Measurements from ENCODE around the gene FIP1L1.
"Not testable (repeated sequence)": the region's sequence is repeated elsewhere in the genome, so short reads cannot be mapped to it uniquely, and the experiment has no call there.

The FIP1L1 gene

DNA sequence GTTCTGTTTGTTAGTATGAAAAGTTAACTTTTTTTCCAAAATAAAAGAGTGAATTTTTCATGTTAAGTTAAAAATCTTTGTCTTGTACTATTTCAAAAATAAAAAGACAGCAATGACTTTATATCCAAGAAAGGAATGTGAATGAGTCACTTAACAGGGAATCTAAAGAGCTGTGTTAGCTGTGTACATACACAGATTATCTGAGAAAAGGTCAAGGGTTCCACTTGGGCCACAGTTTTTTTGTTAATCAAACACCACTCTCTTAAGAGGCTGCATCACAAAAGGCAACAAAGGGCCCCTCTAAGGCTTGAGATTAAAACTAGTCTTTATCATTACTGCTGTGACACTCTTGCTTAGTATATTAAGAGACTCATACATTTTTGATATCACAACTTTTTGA lies 82.1 kb downstream of the FIP1L1 start:
- intact Hi-C loops (cut with DNase I), result no loop called here
- no peak for DNase-seq

DNA sequence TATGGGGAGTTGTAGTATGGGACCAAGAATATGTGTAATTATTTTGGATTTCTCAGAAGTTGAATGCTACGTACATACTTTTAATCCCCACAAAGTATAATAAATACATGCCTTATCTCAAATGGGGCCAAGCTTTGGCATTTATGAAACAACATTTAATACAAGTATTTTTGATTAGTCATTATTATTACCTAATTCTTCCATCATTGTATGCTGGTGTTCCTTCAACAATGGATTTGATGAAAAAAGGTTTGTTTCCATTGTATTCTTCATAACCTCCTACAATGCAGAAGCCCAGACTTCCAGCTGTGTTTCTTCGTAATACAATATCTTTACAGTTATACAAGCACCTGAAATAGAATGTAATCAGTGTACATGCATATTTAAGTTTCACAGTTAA lies 83.8 kb downstream of the FIP1L1 start:
- intact Hi-C loops (cut with DNase I), result no loop called here
- no peak for DNase-seq

DNA sequence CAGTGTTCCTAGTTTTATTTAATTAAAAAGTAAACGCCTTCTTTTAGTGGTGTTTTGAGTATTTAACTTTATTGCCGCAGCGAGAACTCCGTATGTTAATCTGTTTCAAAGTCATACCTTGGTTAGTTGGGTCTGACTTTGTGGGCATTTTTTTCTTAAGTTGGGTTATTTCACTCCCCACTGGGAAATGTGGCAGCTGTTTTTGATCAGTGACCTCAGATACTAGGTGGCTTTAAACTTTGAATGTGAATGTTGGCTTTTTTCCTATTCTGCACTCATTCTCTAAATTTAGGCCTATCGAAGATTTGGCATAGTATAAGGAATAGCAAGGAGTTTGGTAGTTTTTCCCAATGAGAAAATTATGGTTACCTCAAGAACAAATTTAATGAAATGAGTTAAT lies 85.9 kb downstream of the FIP1L1 start:
- DNase-seq, result no peak
- intact Hi-C loops (cut with DNase I), result no loop called here

DNA sequence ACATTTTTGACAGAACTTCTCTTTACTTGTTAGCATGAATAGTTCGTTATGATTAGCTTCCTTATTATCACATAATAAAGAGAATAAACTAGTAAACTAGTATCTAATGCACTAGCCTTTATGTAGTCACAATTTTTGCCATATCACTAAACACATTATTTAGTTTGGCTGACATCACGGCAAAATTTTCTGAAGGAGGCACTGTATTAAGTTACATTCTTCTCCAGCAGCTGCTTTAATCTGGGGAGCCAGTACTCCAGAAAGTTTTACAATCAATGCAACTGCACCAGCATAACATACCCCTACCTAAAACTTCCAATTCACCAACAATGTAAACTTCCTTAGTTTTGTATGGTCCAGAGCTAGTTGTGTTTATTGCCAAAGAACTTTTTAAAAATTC lies 87.8 kb downstream of the FIP1L1 start:
- no peak for DNase-seq
- intact Hi-C loops (cut with DNase I), result no loop called here

DNA sequence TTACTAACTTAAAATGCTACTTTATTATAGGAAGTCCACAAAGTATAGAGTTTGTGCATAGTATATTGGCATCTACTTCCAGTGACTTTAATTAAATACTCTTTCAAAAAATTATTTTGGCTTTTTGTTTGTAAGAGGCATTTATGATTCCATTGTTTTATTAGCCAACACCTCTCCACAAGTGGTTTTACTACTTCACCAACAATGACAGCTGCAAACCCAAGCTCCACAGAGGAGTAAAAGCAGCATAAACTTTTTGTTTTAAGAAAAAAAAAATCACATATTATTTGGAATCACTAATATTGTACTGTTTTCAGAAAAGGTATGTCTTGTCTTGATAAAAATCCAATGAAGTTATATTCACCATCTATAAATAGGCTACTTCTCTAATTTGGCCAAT lies 88.5 kb downstream of the FIP1L1 start:
- intact Hi-C loops (cut with DNase I), result no loop called here
- DNase-seq, result no peak

DNA sequence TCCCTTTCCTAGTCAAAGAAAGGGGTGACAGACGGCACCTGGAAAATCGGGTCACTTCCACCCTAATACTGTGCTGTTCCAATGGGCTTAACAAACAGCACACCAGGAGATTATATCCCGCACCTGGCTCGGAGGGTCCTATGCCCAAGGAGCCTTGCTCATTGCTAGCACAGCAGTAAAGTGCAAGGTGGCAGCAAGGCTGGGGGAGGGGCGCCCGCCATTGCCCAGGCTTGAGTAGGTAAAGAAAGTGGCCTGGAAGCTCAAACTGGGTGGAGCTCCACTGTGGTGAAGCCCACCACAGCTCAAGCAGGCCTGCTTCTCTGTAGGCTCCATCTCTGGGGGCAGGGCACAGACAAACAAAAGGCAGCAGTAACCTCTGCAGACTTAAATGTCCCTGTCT lies 89.1 kb downstream of the FIP1L1 start:
- DNase-seq; intact Hi-C loops (cut with DNase I): not testable (repeated sequence)

DNA sequence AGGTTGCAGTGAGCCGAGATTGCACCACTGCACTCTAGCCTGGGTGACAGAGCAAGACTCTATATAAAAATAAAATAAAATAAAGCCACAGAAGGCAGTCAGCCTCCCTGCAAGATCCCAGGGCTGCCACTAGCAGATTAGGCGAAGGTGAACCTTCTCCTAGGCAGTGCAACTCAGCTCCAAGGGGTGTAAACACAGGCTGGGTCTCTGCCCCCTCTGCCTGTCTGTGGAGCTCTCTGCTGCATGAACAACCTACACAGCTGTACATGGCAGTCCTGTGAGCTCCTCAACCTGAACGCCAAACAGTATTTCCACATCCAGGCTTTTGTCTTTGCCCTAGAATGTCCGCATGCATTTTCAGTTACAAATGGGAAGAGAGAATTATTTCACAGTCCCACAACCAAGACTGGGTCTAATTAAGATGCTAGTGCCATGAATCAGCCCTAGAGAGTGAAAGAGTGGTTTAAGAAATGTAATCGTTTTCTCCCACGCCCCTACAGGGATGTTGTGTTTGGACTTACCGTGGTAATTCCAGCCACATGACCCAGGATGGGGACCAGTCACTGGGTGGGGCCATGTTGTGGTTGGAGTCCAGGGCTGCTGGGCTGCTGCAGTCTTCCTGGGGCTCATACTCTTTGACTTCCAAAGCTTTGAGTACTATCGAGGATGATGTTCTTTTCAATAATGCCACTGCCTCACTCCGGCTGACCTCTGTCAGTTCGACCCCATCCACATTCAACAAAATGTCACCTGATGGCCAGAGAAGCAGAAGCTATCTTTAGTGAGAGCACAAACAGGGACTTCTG lies 99.0 kb downstream of the FIP1L1 start:
- peak in 5 of 42 donors; percentile 9 to 61 (median 32) for DNase-seq
- intact Hi-C loops (cut with DNase I), result no loop called here

DNA sequence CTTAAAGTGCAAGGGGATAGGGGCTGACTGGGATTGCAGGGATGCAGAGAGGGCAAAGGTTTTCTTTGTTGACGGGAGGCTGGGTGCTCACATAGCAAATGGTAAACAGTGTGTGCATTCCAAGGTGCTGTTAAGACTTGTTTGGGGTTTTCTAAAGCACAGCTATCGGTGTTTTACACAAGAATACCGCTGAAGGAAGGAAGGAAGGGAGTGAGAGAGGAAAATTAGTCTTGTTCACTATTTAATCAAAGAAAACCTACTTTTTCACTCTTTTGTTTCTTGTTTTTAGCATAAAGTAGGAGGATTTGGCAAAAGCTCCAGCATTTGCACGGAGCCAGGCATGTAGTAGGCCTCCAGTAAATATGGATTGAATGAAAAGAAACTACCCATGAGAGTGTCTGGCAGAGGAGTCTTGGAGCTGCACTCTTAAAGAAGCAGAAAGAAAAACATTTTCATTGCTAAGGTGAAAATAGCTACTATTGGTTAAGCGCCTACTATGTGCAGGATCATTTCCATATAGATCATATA lies 99.7 kb downstream of the FIP1L1 start:
- intact Hi-C loops (cut with DNase I), result no loop called here
- no peak for DNase-seq

DNA sequence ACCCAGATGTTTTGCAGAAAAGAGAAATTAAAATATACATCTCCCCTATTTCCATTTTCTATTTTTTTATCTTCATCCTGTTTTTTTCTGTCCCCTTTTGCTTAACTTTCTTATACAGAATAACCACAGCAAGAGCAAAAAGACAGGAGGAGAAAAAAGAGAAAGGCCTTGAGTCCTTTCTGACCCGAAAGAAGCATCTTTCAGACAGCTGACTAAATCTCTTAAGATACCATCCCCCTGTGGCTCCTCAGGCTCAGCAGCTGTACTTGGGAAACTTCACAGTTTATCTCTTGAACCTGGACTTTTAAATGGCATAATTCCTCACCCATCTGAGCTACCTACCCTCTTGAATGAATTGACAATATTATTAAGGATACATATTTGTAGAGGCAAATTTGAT lies 100.2 kb downstream of the FIP1L1 start:
- intact Hi-C loops (cut with DNase I), result no loop called here
- DNase-seq, result no peak

DNA sequence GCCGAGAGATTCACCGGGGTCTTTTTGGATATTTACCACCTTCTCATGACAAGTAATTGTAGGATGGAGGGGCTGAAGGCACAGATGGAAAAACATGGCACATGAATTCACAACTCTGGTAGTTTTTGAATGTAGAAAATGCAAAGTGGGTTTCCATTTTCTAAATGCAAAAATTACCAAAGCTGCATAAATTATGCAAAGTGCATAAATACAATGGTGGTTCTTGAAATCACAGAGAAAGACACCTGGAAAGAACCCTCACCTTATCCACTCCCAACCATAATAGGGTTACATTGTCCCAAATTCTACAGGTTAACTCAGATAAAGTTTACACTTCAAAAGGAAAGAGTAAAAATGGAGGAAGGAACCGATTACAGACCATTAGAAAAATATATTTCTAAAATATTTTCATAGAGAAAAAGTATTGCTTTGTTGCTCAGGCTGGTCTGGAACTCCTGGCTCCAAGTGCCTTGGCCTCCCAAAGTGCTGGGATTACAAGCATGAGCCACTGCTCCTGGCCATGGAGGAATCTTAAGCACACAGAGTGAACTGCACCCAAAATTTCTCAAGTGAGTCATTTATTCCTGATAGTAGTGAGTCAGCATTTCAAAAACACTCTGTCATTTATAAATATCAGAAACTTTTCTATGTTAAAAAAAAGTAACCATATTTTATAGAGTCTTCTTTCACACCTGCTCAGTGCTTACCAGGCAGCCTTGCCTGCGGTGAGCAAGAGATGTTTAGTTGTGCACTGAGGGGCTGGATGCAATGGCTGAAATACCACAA lies 101.4 kb downstream of the FIP1L1 start:
- intact Hi-C loops (cut with DNase I), result no loop called here
- peak in 5 of 42 donors; percentile 17 to 47 (median 25) for DNase-seq

DNA sequence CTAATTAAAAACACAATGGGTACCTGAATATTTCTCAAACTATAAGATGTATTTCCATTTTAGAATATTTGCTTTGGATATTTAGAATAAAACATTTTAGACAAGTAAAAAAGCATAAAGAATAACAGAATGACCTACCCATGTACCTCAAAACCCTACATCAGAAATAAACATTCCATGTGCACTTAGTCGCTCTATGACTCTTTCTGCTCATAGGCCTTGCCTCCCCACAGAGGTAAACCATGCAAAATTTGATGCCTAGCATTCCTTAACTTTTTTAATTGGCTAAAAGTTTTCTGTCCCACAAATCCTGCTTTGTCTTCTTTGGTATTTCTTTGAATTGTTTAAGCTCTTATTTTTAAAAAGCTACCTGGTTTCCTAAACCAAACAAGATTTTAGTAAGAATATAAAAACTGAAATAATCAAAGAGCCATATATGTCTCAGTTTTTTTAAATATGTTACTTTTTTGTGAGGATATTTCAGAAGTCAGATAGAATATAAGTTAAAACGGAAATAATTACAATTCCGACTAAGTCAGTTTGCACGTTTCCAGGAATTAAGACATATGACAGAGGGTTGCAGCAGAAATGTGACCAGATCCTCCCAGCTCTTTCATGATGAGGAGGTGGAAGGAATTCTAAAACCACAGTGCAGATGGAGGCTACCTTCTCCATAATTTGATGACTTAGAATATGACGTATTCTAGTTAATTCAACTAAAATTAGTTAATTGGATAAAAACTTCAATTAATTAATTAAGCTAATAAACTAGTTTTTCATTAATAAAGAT lies 102.5 kb downstream of the FIP1L1 start:
- DNase-seq, result no peak
- intact Hi-C loops (cut with DNase I), result no loop called here

DNA sequence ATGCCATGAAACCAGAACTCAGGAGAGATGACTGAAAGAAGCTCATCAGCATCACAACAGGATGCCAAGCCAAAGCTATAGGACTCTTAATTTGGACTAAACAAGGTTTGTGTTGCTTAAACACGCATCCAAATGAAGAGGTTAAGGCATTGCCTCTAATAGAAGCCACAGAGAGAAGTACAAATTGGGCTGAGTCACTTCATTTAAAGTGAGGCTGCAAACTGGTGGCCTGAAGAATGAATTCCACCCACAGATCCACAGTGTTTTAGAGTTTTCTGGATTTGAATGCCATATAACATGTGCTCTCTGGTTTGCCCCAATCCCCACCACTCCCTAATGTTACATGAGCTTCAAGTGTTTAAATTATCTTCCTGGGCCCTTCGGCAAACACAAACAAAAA lies 103.5 kb downstream of the FIP1L1 start:
- intact Hi-C loops (cut with DNase I), result no loop called here
- peak in 2 of 42 donors; percentile 7 to 27 for DNase-seq

DNA sequence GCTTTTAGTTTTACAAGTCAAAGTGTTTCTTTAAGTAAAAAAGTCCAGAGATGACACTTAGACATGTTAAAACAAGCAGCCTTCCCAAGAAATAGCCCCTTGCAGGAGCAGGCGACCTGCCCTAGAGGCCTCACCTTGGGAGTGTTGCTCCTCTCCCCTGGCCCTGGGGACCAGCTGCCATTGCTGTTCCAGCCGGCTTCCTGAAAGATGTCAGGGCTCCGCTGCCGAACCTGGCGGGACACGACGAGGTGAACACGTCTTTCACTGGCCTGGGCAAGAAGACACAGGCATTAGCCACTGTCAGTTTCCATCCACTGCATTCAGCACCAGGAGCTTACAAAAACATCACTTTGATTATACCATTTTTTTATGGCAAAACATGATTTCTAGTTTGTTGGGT lies 104.1 kb downstream of the FIP1L1 start:
- no peak for DNase-seq
- intact Hi-C loops (cut with DNase I), result no loop called here

DNA sequence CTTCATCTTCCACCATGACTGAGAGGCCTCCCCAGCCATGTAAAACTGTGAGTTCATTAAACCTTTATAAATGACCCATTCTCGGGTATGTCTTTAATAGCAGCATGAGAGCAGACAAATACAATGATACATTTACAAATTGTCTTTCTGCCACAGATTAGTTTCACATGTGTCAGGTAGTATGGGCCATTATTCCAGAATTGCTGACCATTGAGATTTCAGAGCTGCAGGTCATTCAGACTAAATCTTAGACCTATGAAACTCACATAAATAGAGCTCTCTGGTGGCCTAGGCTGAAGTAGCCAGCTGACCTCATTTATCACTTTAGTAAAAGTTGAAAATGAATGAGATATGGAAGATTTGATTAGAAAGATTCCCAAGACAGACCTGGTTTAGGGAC lies 105.8 kb downstream of the FIP1L1 start:
- intact Hi-C loops (cut with DNase I), result no loop called here
- no peak for DNase-seq

DNA sequence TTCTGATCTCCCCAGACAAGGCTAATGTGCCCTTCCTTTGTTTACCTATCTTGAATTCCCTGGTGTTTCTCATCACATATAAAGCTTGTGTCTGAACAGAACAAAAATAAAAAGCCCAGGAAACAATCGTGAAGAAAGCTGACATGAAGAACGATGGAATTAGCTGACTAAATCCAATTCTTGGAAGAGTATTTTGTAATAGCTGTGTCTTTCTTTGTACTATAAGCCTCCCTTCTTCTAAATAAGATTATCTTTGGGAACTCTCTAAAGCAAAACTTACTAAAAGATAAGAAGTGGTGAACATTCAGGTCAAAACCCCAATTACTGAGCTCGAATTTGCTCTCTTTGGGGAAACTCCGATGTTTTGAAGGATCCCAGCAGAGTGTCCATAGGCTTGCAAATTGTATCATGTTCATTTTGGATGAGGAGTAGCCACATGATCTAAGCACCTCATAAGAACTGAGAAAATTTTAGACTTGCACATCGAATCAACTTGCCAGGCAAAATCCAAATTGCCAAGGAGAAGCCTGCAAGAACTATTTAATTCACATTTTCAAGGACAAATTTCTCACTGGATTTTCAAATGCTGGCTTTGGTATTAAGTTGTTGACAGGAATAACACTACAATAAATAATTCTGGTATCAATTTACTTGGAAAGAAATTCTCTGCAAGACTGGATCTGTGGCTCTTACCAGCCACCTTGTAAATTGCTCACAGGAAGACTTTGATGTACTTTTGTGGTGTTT lies 107.6 kb downstream of the FIP1L1 start:
- intact Hi-C loops (cut with DNase I), result no loop called here
- no peak for DNase-seq

DNA sequence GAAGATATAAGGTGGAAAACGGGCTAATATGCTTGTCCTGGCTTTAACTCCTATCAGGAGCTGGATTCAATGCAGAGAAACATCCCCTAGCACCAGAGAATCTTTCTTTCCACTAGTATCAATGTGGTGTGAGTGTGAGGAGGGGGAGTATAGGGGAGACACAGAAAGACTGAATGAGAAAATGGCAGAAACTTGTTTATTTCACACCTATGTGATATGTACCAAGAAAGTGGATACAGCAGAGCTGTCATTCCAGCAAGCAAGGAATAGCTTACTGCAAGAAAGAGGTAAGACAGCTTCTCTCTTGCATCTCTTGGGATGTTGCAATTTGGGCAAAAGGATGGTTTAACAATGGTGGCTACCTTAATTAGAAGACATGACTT lies 108.2 kb downstream of the FIP1L1 start:
- DNase-seq, result no peak
- intact Hi-C loops (cut with DNase I), result no loop called here

DNA sequence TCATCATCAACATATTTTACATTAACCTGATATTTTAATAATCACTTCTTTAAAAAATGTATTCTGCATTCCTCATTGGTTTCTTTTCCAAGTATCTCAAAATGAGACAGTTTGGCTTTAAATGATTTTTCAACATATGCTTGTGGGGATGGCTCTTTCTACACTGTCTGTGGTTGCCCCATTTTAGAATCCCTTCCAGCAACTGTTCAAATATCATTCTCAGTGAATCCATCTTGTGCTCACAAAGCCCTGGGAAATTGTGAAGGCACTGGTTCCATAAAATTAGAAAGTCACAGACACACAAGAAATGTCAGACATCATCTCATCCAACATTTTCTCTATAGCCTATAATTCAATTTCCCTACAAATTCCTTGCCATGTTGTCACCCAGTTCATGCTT lies 110.3 kb downstream of the FIP1L1 start:
- no peak for DNase-seq
- intact Hi-C loops (cut with DNase I), result no loop called here

DNA sequence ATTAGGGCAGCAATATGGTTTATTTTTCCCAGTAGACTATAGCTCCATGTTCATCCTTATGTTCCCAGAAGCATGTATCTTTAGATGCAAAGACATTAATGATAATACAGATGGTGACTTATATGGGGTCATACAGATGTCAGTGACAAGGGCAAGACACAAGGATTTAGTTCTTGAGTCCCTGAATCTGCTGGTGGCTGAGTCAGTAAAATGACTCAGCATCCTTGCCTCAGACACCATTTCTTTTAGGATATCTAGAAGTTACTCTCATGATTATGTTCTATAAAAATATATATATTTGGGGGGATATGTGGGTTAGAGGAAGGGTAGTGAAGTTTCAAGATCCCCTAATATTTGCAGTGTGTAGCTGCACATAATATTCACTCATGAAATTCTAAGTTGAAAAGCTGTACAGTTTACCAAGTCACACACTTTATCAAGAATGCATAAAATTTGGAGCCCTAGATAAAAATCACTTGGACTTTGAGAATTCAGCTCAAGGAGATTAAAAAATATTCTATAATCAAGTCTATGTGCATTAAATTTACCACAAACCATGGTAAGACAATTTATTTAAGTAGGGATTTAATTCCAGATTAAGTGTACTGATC lies 111.9 kb downstream of the FIP1L1 start:
- no peak for DNase-seq

More for the DNA sequence above, 111.9 kb downstream of the FIP1L1 start:
- intact Hi-C loops (cut with DNase I), result no loop called here

Measured in head of caudate nucleus (tissue), 42 donors.